HG03571 (cell line): ENCODE measurements around the gene COX19.

ENCODE experiments used
- ATAC-seq: cut with Tn5 transposase; IDR thresholded peaks from one replicate; pipeline ENCODE4 v1.9.1; 2021; ENCODE audit not compliant: unreplicated experiment

Gene COX19

GRCh38 chr7:979151-979550 lies 3.8 kb upstream of the COX19 start:
- ATAC-seq: no peak

GRCh38 chr7:978416-979091 lies 3.2 kb upstream of the COX19 start:
- no peak for ATAC-seq

- ATAC-seq: no peak
Observed at GRCh38 chr7:978049-978346, 2.6 kb upstream of the COX19 start.

- no peak for ATAC-seq
Observed at GRCh38 chr7:977326-978048, 2.1 kb upstream of the COX19 start.

GRCh38 chr7:976901-977325 lies 1.6 kb upstream of the COX19 start:
- no peak for ATAC-seq

- ATAC-seq: no peak
Observed at GRCh38 chr7:975702-976473, 539 bp upstream of the COX19 start.

GRCh38 chr7:974172-974571 lies 1.2 kb downstream of the COX19 start:
- ATAC-seq: no peak

- no peak for ATAC-seq
Observed at GRCh38 chr7:973312-973711, 2.0 kb downstream of the COX19 start.

GRCh38 chr7:972676-973309 lies 2.6 kb downstream of the COX19 start:
- ATAC-seq: no peak

- no peak for ATAC-seq
Observed at GRCh38 chr7:972110-972509, 3.2 kb downstream of the COX19 start.

- no peak for ATAC-seq
Observed at GRCh38 chr7:970744-971143, 4.6 kb downstream of the COX19 start.

GRCh38 chr7:969403-969802 lies 5.9 kb downstream of the COX19 start:
- ATAC-seq: no peak

GRCh38 chr7:968205-969105 lies 6.9 kb downstream of the COX19 start:
- ATAC-seq: no peak

GRCh38 chr7:967361-968082 lies 7.8 kb downstream of the COX19 start:
- ATAC-seq: no peak

GRCh38 chr7:966291-967069 lies 8.9 kb downstream of the COX19 start:
- no peak for ATAC-seq

GRCh38 chr7:964401-965231 lies 10.7 kb downstream of the COX19 start:
- no peak for ATAC-seq

- ATAC-seq: no peak
Observed at GRCh38 chr7:963236-964078, 11.9 kb downstream of the COX19 start.
